Measurements from ENCODE around the gene ZDHHC23.

ZDHHC23 gene

DNA sequence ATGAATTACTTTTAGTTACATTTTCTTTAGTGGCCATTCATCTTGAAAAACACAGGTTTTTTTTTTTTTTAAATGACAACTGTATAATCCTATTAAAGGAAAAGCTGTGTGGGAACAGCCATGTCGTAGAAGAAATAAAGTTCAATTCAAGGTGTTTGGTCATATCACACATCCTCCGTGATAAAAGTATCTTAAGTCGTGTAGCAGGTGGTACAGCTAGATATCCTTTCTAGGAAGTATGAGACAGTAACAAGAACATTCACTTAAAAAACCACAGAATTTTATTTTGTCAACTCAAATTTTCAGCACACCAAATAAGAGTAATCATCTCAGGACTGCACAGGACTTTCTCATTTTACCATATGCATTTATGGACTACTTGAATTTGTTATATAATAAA is 16.1 kb downstream of the ZDHHC23 start:
- TF ChIP-seq SIN3A (IDR thresholded peaks at IDR 0.05; ENCODE audit: borderline replicate concordance, insufficient read depth, low read length) (no peak), TAF1 (IDR thresholded peaks at IDR 0.05; ENCODE audit: borderline replicate concordance, insufficient read depth, low read length) (no peak), FOXP2 (optimal IDR thresholded peaks at IDR 0.05; ENCODE audit: borderline replicate concordance, extremely low read depth, extremely low read length, insufficient read depth) (no peak), POLR2AphosphoS5 (IDR thresholded peaks at IDR 0.05; ENCODE audit: low read depth, low read length) (no peak)
- TF ChIP-seq, protein P1, sequence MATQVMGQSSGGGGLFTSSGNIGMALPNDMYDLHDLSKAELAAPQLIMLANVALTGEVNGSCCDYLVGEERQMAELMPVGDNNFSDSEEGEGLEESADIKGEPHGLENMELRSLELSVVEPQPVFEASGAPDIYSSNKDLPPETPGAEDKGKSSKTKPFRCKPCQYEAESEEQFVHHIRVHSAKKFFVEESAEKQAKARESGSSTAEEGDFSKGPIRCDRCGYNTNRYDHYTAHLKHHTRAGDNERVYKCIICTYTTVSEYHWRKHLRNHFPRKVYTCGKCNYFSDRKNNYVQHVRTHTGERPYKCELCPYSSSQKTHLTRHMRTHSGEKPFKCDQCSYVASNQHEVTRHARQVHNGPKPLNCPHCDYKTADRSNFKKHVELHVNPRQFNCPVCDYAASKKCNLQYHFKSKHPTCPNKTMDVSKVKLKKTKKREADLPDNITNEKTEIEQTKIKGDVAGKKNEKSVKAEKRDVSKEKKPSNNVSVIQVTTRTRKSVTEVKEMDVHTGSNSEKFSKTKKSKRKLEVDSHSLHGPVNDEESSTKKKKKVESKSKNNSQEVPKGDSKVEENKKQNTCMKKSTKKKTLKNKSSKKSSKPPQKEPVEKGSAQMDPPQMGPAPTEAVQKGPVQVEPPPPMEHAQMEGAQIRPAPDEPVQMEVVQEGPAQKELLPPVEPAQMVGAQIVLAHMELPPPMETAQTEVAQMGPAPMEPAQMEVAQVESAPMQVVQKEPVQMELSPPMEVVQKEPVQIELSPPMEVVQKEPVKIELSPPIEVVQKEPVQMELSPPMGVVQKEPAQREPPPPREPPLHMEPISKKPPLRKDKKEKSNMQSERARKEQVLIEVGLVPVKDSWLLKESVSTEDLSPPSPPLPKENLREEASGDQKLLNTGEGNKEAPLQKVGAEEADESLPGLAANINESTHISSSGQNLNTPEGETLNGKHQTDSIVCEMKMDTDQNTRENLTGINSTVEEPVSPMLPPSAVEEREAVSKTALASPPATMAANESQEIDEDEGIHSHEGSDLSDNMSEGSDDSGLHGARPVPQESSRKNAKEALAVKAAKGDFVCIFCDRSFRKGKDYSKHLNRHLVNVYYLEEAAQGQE (IDR thresholded peaks at IDR 0.05; ENCODE audit: insufficient read depth in 1 of 2, low read depth in 2 of 2, low read length in 2 of 2) = no peak

DNA sequence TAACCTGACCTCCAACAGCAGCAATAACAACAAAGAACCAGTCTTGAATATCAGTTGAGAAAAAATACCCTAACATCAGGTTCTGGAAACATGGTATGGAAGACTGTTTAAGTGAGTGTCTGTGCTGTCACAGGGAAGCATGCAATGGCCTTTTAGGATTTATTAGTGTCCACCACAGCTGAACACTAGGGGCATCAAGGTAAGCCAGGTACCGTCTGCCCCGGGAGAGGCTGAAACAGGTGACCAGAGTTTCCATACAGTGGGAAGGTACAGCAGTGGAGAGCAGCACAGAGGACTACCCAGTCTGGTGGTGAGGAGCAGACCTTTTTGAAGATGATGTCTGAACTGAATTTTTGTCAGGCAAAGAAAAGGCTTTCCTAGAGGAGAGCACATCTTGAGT is 18.4 kb downstream of the ZDHHC23 start:
- TF ChIP-seq TAF1 (IDR thresholded peaks at IDR 0.05; ENCODE audit: borderline replicate concordance, insufficient read depth, low read length) (no peak), FOXP2 (optimal IDR thresholded peaks at IDR 0.05; ENCODE audit: borderline replicate concordance, extremely low read depth, extremely low read length, insufficient read depth) (no peak), SIN3A (IDR thresholded peaks at IDR 0.05; ENCODE audit: borderline replicate concordance, insufficient read depth, low read length) (no peak), POLR2AphosphoS5 (IDR thresholded peaks at IDR 0.05; ENCODE audit: low read depth, low read length) (no peak)
- TF ChIP-seq, protein P1 (IDR thresholded peaks at IDR 0.05; ENCODE audit: insufficient read depth in 1 of 2, low read depth in 2 of 2, low read length in 2 of 2) = no peak

DNA sequence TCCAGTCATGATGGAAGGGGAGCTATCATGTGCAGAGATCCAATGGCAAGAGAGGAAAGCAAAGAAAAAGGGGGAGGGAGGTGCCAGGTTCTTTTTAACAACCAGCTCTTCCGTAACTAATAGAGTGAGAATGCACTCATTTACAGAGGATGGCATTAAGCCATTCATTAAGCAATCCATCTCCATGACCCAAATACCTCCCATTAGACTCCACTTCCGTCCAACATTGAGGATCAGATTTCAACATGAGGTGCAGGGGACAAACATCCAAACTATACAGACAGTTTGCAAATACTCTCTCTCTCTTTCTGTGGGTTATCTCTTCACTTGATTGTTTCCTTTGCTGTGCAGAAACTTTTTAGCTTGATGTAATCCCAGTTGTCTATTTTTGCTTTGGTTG is 21.2 kb downstream of the ZDHHC23 start:
- TF ChIP-seq, protein P1 (IDR thresholded peaks at IDR 0.05; ENCODE audit: insufficient read depth in 1 of 2, low read depth in 2 of 2, low read length in 2 of 2) = no peak
- no peak for TF ChIP-seq TAF1 (IDR thresholded peaks at IDR 0.05; ENCODE audit: borderline replicate concordance, insufficient read depth, low read length)
- TF ChIP-seq SIN3A (IDR thresholded peaks at IDR 0.05; ENCODE audit: borderline replicate concordance, insufficient read depth, low read length) = no peak
- TF ChIP-seq FOXP2 (optimal IDR thresholded peaks at IDR 0.05; ENCODE audit: borderline replicate concordance, extremely low read depth, extremely low read length, insufficient read depth) = no peak
- no peak for TF ChIP-seq POLR2AphosphoS5 (IDR thresholded peaks at IDR 0.05; ENCODE audit: low read depth, low read length)

DNA sequence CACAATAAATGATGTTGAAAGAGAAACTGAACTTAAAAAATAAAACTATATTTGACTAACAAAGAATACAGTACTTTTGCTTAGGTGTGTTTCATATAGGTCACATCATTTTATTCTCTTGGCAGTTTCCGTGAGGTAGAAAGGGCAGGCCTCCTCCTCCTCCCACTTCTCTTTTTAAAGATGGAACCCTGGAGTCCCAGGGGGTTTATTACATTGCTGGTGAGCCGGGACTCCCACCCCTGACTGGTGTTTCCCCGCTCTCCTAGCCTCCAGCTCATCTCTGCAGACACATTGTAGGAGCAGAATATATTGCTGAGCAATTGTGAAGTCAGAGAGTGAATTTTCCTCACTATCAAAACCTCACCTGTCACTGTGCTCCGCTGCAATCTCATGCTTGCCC is 30.0 kb downstream of the ZDHHC23 start:
- TF ChIP-seq POLR2AphosphoS5 (IDR thresholded peaks at IDR 0.05; ENCODE audit: low read depth, low read length) (no peak), TAF1 (IDR thresholded peaks at IDR 0.05; ENCODE audit: borderline replicate concordance, insufficient read depth, low read length) (no peak), SIN3A (IDR thresholded peaks at IDR 0.05; ENCODE audit: borderline replicate concordance, insufficient read depth, low read length) (no peak), FOXP2 (optimal IDR thresholded peaks at IDR 0.05; ENCODE audit: borderline replicate concordance, extremely low read depth, extremely low read length, insufficient read depth) (no peak)
- TF ChIP-seq, protein P1 (IDR thresholded peaks at IDR 0.05; ENCODE audit: insufficient read depth in 1 of 2, low read depth in 2 of 2, low read length in 2 of 2) = no peak

DNA sequence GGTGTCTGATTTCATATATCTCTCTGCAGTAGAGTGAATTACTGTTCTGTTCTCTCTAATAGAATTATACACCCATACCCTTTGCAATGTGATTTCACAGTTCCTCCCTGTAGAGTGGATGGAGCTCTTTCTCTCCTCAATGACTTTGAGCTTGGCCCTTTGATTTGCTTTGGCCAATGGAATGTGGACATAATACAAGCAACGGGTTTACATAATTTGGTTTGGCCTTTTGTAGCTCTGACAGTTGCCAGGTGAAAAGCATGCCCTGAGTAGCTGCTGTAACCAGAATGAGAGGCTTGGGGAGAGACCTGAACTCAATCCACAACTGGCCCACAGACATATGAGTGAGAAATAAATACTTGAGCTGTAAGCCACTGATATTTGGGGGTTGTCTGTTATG is 32.1 kb downstream of the ZDHHC23 start:
- TF ChIP-seq POLR2AphosphoS5 (IDR thresholded peaks at IDR 0.05; ENCODE audit: low read depth, low read length) (no peak), TAF1 (IDR thresholded peaks at IDR 0.05; ENCODE audit: borderline replicate concordance, insufficient read depth, low read length) (no peak), SIN3A (IDR thresholded peaks at IDR 0.05; ENCODE audit: borderline replicate concordance, insufficient read depth, low read length) (no peak), FOXP2 (optimal IDR thresholded peaks at IDR 0.05; ENCODE audit: borderline replicate concordance, extremely low read depth, extremely low read length, insufficient read depth) (no peak)
- TF ChIP-seq, protein P1 (IDR thresholded peaks at IDR 0.05; ENCODE audit: insufficient read depth in 1 of 2, low read depth in 2 of 2, low read length in 2 of 2) = no peak

All from PFSK-1 (cell line).